ENCODE measurements around the gene ZNRF3.
"Not testable (repeated sequence)": the region's sequence is repeated elsewhere in the genome, so short reads cannot be mapped to it uniquely, and the experiment has no call there.

The ZNRF3 gene

DNA sequence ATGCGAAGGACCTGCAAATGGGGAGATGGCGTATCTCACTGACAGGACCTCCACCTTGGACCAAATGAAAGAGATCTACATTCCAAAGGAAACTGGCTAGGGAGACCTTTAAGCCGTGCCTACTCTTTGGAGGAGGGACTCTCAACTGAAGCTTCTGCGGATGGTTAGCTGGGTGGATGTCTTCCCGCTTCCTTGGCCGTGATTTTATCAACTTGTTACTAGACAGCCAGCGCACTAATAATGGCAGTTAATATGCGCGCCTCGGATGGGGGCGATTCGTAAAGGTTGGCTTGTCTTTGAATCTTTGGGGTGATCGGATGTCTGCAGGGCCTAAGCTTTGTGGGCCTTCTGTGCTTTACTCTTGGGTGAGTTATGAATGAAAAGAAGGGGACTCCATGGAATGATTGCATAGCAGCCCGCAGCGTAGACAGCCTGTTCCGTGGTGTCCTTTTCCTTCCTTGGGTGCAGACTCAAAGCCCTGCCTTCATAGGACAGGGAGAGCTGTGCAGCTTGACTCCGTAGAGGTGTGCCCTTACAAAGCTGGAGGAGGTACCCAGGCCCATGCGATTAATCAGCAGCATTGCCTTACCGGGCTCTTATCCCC, 1.5 kb downstream of the ZNRF3 start:
- DNase-seq (ENCODE audit: low read depth in 2 of 2) = no peak

- no peak for DNase-seq (ENCODE audit: low read depth in 2 of 2)
These were observed 2.6 kb downstream of the ZNRF3 start for GRCh38 chr22:28885939-28886338.

DNA sequence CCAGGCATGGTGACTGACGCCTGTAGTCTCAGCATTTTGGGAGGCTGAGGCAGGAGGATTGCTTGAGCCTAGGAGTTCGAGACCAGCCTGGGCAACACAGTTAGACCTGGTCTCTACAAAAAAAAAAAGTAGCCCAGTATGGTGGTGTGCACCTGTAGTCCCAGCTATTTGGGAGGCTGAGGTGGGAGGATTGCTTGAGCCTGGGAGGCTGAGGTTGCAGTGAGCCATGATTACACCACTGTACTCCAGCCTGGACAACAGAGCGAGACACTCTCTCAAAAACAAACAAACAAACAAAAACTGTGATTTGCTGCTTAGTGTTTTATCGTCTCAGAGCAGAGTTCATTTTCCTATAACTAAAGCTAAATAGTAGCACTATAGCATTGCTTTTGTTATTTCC, 3.3 kb downstream of the ZNRF3 start:
- DNase-seq (ENCODE audit: low read depth in 2 of 2) = not testable (repeated sequence)

DNA sequence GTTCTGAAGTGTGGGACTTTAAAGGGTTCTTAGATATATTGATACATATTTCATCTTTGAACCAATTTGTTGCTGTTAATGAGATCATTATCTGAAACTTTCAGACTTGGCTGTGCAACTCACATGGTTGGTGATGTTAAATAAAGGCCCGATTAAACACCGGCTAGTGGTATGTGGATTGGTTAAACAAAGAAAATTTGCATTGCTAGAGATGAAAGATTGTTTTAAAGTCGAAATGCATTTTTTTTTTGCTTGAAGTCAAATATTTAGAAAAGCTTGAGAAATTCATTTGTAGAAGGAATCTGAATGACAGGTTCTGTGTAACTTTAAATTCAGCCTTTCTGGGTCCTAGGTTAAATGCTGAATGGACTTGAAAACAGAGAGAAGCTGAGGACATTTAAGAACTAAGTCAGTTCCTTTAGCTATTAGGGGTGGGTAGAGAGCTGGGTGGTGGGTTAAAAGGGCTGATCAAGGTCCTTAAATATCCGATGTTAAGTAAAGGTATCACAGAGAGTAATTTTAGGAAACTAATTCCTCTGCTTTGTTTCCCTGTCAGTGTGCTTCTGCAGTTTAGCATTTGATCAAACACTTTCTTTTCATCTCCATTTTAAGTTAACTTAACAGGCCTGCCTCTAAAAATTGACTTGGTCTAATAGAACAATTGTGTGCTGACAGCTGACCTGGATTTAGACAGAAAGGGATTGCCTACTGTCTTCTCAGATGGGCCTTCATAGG, 4.5 kb downstream of the ZNRF3 start:
- DNase-seq (ENCODE audit: low read depth in 2 of 2) = no peak

GRCh38 chr22:28889478-28890024, 6.2 kb downstream of the ZNRF3 start:
- DNase-seq (ENCODE audit: low read depth in 2 of 2) = no peak

GRCh38 chr22:28891156-28891733, 7.9 kb downstream of the ZNRF3 start:
- no peak for DNase-seq (ENCODE audit: low read depth in 2 of 2)

GRCh38 chr22:28892175-28892731, 8.9 kb downstream of the ZNRF3 start:
- no peak for DNase-seq (ENCODE audit: low read depth in 2 of 2)

DNA sequence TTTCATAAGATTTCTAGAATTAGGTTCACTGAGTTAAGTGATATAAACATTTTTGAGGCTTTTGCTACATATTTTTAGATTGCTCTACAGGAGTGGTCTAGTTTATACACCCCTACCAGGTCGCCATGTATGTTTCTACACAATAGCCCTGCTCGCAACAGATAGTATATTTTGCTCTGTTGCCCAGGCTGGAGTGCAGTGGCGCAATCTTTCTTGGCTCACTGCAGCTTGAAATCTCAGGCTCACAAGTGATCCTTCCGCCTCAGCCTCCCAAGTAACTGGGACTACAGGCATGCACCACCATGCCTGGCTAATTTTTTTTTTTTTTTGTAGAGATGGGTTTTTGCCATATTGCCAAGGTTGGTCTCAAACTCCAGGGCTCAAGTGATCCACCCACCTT, 10.4 kb downstream of the ZNRF3 start:
- no peak for DNase-seq (ENCODE audit: low read depth in 2 of 2)

GRCh38 chr22:28894334-28894733, 11.0 kb downstream of the ZNRF3 start:
- DNase-seq (ENCODE audit: low read depth in 2 of 2) = no peak

DNA sequence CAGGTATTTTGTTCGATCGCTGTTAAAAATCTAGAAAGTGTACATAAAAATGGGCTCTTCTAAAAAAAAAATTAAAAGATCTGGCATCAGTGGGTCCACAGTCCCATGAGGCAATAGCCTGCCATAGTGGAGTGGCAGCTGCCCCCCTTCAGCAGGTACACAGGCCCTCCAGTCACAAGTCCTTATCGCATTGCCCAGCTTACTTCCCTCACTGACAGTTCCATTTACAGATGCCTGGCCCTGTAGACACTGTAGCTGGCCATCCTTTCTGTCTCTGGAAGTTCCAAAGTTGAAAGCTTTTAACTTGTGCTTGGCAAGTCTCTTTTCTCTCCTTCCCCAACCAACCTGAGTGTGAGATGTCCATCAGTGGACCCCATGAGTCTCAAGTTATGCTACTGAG, 11.4 kb downstream of the ZNRF3 start:
- DNase-seq (ENCODE audit: low read depth in 2 of 2) = no peak

- no peak for DNase-seq (ENCODE audit: low read depth in 2 of 2)
These were observed 13.2 kb downstream of the ZNRF3 start for GRCh38 chr22:28896611-28897010.

- no peak for DNase-seq (ENCODE audit: low read depth in 2 of 2)
These were observed 14.9 kb downstream of the ZNRF3 start for GRCh38 chr22:28898233-28898629.

DNA sequence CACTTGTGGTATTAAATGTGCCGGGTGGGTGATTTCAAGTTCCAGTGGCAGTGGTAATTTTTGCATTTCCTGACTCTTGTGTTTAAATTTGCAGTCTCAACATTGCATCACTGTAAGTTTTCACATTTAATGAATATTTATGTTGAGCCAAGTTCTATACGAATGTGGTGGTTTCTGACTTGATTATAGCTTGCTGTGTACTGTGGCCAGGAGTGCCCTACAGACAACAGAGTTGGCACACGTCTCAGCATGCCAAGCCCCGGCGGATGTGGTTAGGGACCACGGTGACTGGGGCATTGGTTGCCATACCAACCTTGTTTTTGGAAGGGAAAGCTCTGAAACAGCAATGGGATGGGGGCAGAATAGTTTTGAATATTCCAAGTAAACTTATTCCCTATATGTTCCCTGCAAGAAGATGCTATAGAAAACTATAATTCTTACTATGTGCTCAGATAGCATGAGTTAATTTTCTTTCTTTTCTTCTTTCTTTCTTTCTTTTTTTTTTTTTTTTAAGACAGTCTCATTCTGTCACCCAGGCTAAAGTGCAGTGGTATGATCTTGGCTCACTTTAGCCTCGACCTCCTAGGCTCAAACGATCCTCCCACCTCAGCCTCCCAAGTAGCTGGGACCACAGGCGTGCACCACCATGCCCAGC, 16.0 kb downstream of the ZNRF3 start:
- no peak for DNase-seq (ENCODE audit: low read depth in 2 of 2)

DNA sequence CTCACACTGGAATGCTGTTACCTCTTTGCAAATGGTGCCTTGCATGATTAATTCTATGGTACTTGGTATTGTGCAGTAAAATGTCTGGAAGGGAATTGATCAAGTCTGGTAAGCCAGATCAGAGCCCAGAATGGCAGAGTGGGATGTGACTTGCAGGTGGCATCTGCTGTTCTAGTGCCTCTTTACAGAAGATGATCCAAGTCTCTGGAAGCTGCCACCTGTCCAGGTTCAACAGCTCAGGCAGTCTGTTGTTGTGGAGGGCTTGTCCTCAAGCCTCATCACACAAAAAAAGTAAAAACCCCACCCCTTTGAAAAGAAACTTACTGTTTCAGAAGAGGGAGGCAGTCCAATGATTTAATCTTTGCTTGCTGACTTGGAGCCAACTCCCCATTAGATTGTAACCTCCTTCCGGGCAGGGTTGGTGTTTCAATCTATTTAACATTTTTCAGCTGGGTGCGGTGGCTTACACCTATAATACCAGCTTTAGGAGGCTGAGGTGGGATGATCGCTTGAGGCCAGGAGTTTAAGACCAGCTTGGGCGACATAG, 17.1 kb downstream of the ZNRF3 start:
- DNase-seq (ENCODE audit: low read depth in 2 of 2) = no peak

GRCh38 chr22:28902490-28902889, 19.1 kb downstream of the ZNRF3 start:
- DNase-seq (ENCODE audit: low read depth in 2 of 2) = no peak

- DNase-seq (ENCODE audit: low read depth in 2 of 2) = no peak
These were observed 19.7 kb downstream of the ZNRF3 start for GRCh38 chr22:28903080-28903479.

- DNase-seq (ENCODE audit: low read depth in 2 of 2) = no peak
These were observed 20.4 kb downstream of the ZNRF3 start for GRCh38 chr22:28903729-28904128.

DNA sequence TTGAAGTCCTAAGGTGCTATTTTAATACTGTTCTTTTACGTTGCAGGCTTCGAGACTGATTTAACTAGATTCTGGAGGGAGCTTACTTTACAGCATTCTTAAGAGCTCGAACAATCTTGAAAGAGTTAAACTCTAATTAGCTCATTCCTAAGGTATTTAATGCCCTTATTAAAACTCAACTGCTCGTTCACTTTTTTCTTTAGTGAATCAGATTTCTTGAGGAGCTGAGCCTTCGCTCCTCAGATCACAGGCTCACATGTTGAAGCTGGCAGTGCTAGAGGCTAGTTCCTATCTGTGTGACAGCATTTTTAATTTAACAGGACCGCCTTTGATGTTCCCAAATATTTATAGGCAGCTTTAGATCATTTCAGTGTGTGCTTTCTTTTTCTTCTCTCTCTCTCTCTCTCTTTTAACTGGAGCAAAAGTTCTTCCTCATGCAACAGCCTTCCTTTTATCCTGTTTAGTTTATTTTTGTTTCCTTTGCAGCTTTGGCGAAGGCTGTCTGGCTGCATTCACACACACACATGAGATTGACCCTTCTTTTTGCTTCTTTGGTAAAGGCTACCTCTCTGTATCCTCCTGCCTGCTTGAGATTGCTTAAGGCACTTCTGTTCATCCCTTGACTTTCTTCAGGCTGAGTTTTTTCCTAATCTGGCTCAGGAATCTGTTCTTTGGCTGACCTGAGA, 21.0 kb downstream of the ZNRF3 start:
- DNase-seq (ENCODE audit: low read depth in 2 of 2) = no peak

DNA sequence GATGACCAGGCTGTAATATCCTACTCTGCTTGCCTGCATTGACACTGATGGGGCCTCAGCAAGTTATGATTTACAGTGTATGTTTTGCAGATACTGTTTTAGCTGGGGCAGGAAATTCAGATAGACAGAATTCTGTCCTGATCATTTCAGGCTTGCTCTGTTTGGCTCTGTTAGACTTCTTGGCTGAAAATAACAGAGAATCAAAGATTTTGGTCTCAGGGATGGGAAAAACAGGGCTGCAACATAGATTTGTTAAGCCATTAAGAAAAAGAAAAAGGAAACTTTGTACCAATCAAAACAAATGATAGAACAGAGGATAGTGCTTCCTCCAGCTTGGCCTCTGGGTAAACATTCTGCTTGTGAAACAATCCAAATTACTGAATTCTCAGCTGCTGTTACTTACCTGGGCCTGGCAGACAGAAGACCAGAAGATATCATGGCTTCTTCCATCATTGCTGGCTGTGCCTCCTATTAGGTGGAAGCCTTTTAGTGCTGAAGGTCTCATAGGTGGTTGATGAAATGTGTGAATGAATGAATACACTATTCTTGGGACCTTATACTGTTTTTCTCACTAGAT, 22.0 kb downstream of the ZNRF3 start:
- DNase-seq (ENCODE audit: low read depth in 2 of 2) = no peak

DNA sequence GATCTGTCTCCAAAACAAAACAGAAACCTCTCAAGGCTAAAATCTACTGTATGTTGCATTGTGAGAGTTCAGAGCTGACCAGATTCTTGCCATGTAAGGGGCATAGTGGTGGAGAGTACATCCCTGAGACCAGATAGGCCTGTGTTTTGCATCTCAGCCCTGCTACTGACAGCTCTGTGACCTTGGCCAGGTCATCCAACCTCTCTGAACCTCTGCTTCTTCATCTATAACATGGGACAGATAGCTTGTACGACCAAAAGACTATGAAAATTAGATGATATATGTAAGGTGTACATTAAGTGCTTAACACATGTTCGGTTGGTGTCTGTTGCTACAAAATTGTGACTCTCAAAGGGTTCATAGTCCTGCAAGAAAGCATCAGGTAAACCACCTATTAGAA, 22.9 kb downstream of the ZNRF3 start:
- DNase-seq (ENCODE audit: low read depth in 2 of 2) = no peak

All from stimulated activated CD8-positive, alpha-beta memory T cell treated with anti-CD3 and anti-CD28 coated beads, Interleukin-2, amount 100 ng/mL, for 1 hour (primary cell).